Cardiac muscle cell (in vitro differentiated cells and primary cell): ENCODE measurements around the gene PTPRD. TPM values are rescaled to one million over a fixed set of nuclear protein-coding genes. Genes with fewer than 3 reads are reported as not detected.
A peak's percentile ranks its signal among the peaks of the same experiment; 100 is the strongest.

ENCODE experiments used
- DNase-seq, 2 donors: peaks; one replicate each; pipeline versions ENCODE4 v3.0.0 to v3.0.0-alpha.2; 2010 to 2017; ENCODE audit warnings: low read depth in 1 of 2, low spot score in 1 of 2
- H3K27ac ChIP-seq: fragments of 200-600 bp; sonication (generic); 2 replicates; pipeline ENCODE4 v1.5.1; 2016
- H3K27me3 ChIP-seq: fragments of 200-600 bp; sonication (generic); 2 replicates; pipeline ENCODE4 v1.6.0; 2016; ENCODE audit warnings: control low read depth
- H3K36me3 ChIP-seq: fragments of 200-600 bp; sonication (generic); 2 replicates; pipeline ENCODE4 v1.5.1; 2016; ENCODE audit warnings: control low read depth
- H3K4me1 ChIP-seq: fragments of 200-600 bp; sonication (generic); 2 replicates; pipeline ENCODE4 v1.8.1; 2017; ENCODE audit warnings: low read depth, mild to moderate bottlenecking, mixed run types
- H3K4me3 ChIP-seq: fragments of 200-600 bp; sonication (generic); 2 replicates; pipeline ENCODE4 v1.5.1; 2016; ENCODE audit warnings: mild to moderate bottlenecking
- H3K9me3 ChIP-seq: fragments of 200-600 bp; sonication (generic); 2 replicates; pipeline ENCODE4 v1.5.1; 2017; ENCODE audit warnings: low read depth, mild to moderate bottlenecking, control low read depth
- CTCF ChIP-seq: IDR thresholded peaks from 2 replicates; pipeline ENCODE4 v1.5.1; 2012; ENCODE audit warnings: low read depth, mild to moderate bottlenecking, low read length
- polyA plus RNA-seq: library from polyadenylated mRNA; unstranded; fragments of >200 nt; fragmentation: Nextera tagmentation; extraction: Ambion mirVana; gene quantifications from 2 replicates; pipeline ENCODE4 v1.2.1, GENCODE V29; 2016
- total RNA-seq: library from RNA; depleted of rRNA; stranded (reverse); fragments of >200 nt; gene quantifications from 2 replicates; pipeline ENCODE4 v1.2.3, GENCODE V29; 2016

The PTPRD gene
- total and polyA plus RNA-seq, 2 experiments from 2014 or later, result 37.0 to 287 TPM

GRCh38 chr9:8576741-8577140 is 2036.1 kb downstream of the PTPRD start:
- Histone ChIP-seq H3K27ac (no peak overlapping the region), H3K9me3 (no peaks in the 10 kb centered on the region), H3K4me1 (peaks cover 34% of the 10 kb centered on the region), H3K36me3 (no peaks in the 10 kb centered on the region), H3K4me3 (no peak overlapping the region), H3K27me3 (no peaks in the 10 kb centered on the region)
- no peak for TF ChIP-seq CTCF
- DNase-seq, result no peak

GRCh38 chr9:8574846-8575245 is 2038.0 kb downstream of the PTPRD start:
- no peak for TF ChIP-seq CTCF
- no peak for DNase-seq
- Histone ChIP-seq H3K27ac (no peak overlapping the region), H3K27me3 (no peaks in the 10 kb centered on the region), H3K9me3 (no peaks in the 10 kb centered on the region), H3K4me1 (peaks cover 53% of the 10 kb centered on the region), H3K4me3 (no peak overlapping the region), H3K36me3 (no peaks in the 10 kb centered on the region)

- peaks cover 50% of the 10 kb centered on the region for H3K4me1 ChIP-seq
- no peaks in the 10 kb centered on the region for H3K9me3 ChIP-seq
- DNase-seq, result no peak
- no peak overlapping the region for H3K4me3 ChIP-seq
- H3K27ac ChIP-seq, result peak overlapping the region; percentile 68
- no peaks in the 10 kb centered on the region for H3K36me3 ChIP-seq
- no peaks in the 10 kb centered on the region for H3K27me3 ChIP-seq
- TF ChIP-seq CTCF, result no peak
Observed at GRCh38 chr9:8572209-8572608, 2040.6 kb downstream of the PTPRD start.

- peak in 1 of 2 donors; percentile 74 for DNase-seq
- H3K4me1 ChIP-seq, result peaks cover 50% of the 10 kb centered on the region
- TF ChIP-seq CTCF, result no peak
Observed at GRCh38 chr9:8571643-8572042, 2041.2 kb downstream of the PTPRD start.

GRCh38 chr9:8570776-8571175 is 2042.0 kb downstream of the PTPRD start:
- no peaks in the 10 kb centered on the region for H3K27me3 ChIP-seq
- H3K4me1 ChIP-seq, result peaks cover 50% of the 10 kb centered on the region
- no peak for TF ChIP-seq CTCF
- peak overlapping the region; percentile 68 for H3K27ac ChIP-seq
- H3K9me3 ChIP-seq, result no peaks in the 10 kb centered on the region
- no peak overlapping the region for H3K4me3 ChIP-seq
- DNase-seq, result peak in 1 of 2 donors; percentile 39
- H3K36me3 ChIP-seq, result no peaks in the 10 kb centered on the region

More at GRCh38 chr9:8571643-8572042, 2041.2 kb downstream of the PTPRD start:
- Histone ChIP-seq H3K27ac (peak overlapping the region; percentile 68), H3K4me3 (no peak overlapping the region), H3K9me3 (no peaks in the 10 kb centered on the region), H3K27me3 (no peaks in the 10 kb centered on the region), H3K36me3 (no peaks in the 10 kb centered on the region)

GRCh38 chr9:8569823-8570222 is 2043.0 kb downstream of the PTPRD start:
- Histone ChIP-seq H3K9me3 (no peaks in the 10 kb centered on the region), H3K27me3 (no peaks in the 10 kb centered on the region), H3K36me3 (no peaks in the 10 kb centered on the region), H3K27ac (peak overlapping the region; percentile 68), H3K4me1 (peaks cover 48% of the 10 kb centered on the region), H3K4me3 (no peak overlapping the region)
- no peak for DNase-seq
- TF ChIP-seq CTCF, result no peak
